Measurements from ENCODE around the gene SAMD4A. TPM values are rescaled to one million over a fixed set of nuclear protein-coding genes. Genes with fewer than 3 reads are reported as not detected.
A peak's percentile ranks its signal among the peaks of the same experiment; 100 is the strongest.

SAMD4A gene
- polyA plus RNA-seq, 3 donors = 3.2 to 8.6 (median 4.2) TPM

DNA sequence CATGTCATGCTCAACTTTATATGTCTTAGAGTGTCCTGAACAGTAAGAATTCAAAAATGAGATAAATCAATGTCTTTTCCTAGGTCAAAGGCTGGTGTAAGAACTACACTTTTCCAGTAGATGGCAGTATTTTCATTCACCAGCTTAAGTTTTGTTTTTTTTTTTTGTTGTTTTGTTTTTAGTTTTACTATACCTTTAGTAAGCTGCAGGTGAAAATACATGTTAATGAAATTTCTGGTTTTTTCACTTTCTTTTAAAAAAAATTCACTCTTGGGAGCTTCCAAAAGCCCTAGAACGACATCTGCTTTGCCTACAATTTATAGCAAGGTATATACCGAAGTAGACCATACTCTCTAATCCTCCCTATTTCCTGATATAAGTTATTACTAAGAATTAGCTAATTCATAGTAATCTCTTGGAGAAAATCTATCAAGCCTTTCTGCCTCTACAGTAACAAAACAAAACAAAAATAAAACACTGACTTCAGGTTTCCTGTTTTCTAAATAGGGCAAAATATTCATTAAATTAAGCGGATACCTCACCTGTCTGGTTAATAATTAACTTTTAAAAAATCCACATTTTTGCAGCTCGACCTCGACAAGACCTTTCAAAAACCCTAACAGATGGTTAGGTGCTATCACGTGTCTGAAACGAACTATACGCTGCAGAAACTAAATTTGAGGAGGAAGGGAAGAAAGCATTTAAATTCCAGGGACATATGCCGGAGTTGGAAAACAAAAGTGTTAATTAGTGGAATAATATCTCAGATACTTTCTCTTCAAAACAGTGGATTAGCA is 2.7 kb upstream of the SAMD4A start:
- no peak overlapping the region for H2AFZ ChIP-seq (ENCODE audit: insufficient read depth, low read depth, low read length, poor library complexity, severe bottlenecking)
- peaks cover 0 to 6% of the 10 kb centered on the region in 2 donors for H3K9me3 ChIP-seq (replicated peaks in 1 of 2; ENCODE audit: control insufficient read depth in 1 of 2, insufficient read depth in 1 of 2, low read length in 2 of 2)
- WGBS (ENCODE audit: insufficient coverage) = no CpG with 5 or more reads among the region's 9 CpGs
- H3K27ac ChIP-seq (ENCODE audit: low read depth in 1 of 2, low read length in 2 of 2) = no peak overlapping the region
- H3K9me3 Mint-ChIP-seq = peaks cover 0 to 10% (median 2%) of the 10 kb centered on the region in 7 donors
- peak; percentile 94 for TF ChIP-seq CTCF (IDR thresholded peaks at IDR 0.05)
- no peaks in the 10 kb centered on the region for H4K20me1 ChIP-seq (ENCODE audit: insufficient read depth, low read length)
- peaks cover 37 to 54% (median 48%) of the 10 kb centered on the region in 3 donors for H3K27me3 Mint-ChIP-seq (ENCODE audit: low read depth in 3 of 3)
- H3K4me2 ChIP-seq (replicated peaks; ENCODE audit: extremely low read depth, low read length, poor library complexity, severe bottlenecking) = peak overlapping the region; percentile 99
- H3K27ac Mint-ChIP-seq = no peak overlapping the region
- H3K9ac ChIP-seq (ENCODE audit: insufficient read depth, low read length, poor library complexity, severe bottlenecking) = no peak overlapping the region
- intact Hi-C loops (cut with micrococcal nuclease) = loop anchor here (2.0 to 5.0 kb wide), 3 partner anchors 209 to 243 kb away; no protein-coding TSS in a partner anchor
- H3K4me1 Mint-ChIP-seq = peaks cover 25% of the 10 kb centered on the region
- H3K36me3 Mint-ChIP-seq = peaks cover 2 to 10% of the 10 kb centered on the region in 2 donors
- peak in 2 of 3 donors; percentile 45 to 50 for DNase-seq
- H3K79me2 ChIP-seq (ENCODE audit: insufficient read depth, low read length) = no peaks in the 10 kb centered on the region
- peak overlapping the region; percentile 88 to 92 for H3K4me3 Mint-ChIP-seq
- peak overlapping the region in 1 of 3 experiments; percentile 84 for H3K4me3 ChIP-seq (replicated peaks in 1 of 3; ENCODE audit: low read depth in 2 of 3, low read length in 3 of 3)
- peaks cover 37 to 46% of the 10 kb centered on the region in 2 donors for H3K4me1 ChIP-seq (ENCODE audit: control insufficient read depth in 1 of 2, insufficient read depth in 2 of 2, low read length in 2 of 2)
- peaks cover 23 to 50% of the 10 kb centered on the region in 2 donors for H3K27me3 ChIP-seq (ENCODE audit: control insufficient read depth in 2 of 2, insufficient read depth in 2 of 2, low read length in 2 of 2)
- H3K36me3 ChIP-seq (replicated peaks in 1 of 2; ENCODE audit: control insufficient read depth in 1 of 2, insufficient read depth in 2 of 2, low read length in 2 of 2) = no peaks in the 10 kb centered on the region

- Histone ChIP-seq H3K9me3 (replicated peaks in 1 of 2; ENCODE audit: control insufficient read depth in 1 of 2, insufficient read depth in 1 of 2, low read length in 2 of 2) (peaks cover 0 to 6% of the 10 kb centered on the region in 2 donors), H3K9ac (ENCODE audit: insufficient read depth, low read length, poor library complexity, severe bottlenecking) (peak overlapping the region; percentile 63), H3K27ac (ENCODE audit: low read depth in 1 of 2, low read length in 2 of 2) (peak overlapping the region in 1 of 2 donors; percentile 12), H4K20me1 (ENCODE audit: insufficient read depth, low read length) (no peaks in the 10 kb centered on the region), H3K36me3 (replicated peaks in 1 of 2; ENCODE audit: control insufficient read depth in 1 of 2, insufficient read depth in 2 of 2, low read length in 2 of 2) (no peaks in the 10 kb centered on the region), H3K4me1 (ENCODE audit: control insufficient read depth in 1 of 2, insufficient read depth in 2 of 2, low read length in 2 of 2) (peaks cover 41 to 49% of the 10 kb centered on the region in 2 donors), H3K79me2 (ENCODE audit: insufficient read depth, low read length) (no peaks in the 10 kb centered on the region), H3K4me3 (replicated peaks in 1 of 3; ENCODE audit: low read depth in 2 of 3, low read length in 3 of 3) (peak overlapping the region; percentile 59 to 84 (median 69)), H3K4me2 (replicated peaks; ENCODE audit: extremely low read depth, low read length, poor library complexity, severe bottlenecking) (peak overlapping the region; percentile 99), H3K27me3 (ENCODE audit: control insufficient read depth in 2 of 2, insufficient read depth in 2 of 2, low read length in 2 of 2) (peaks cover 31 to 58% of the 10 kb centered on the region in 2 donors), H2AFZ (ENCODE audit: insufficient read depth, low read depth, low read length, poor library complexity, severe bottlenecking) (peak overlapping the region; percentile 98)
- H3K36me3 Mint-ChIP-seq = peaks cover 2 to 10% of the 10 kb centered on the region in 2 donors
- no peak for TF ChIP-seq CTCF (IDR thresholded peaks at IDR 0.05)
- peaks cover 28% of the 10 kb centered on the region for H3K4me1 Mint-ChIP-seq
- H3K27ac Mint-ChIP-seq = peak overlapping the region in 3 of 7 donors; percentile 30 to 70 (median 40)
- peak in 2 of 3 donors; percentile 18 to 28 for DNase-seq
- H3K4me3 Mint-ChIP-seq = peak overlapping the region; percentile 88 to 92
- H3K27me3 Mint-ChIP-seq (ENCODE audit: low read depth in 3 of 3) = peaks cover 44 to 58% (median 55%) of the 10 kb centered on the region in 3 donors
- WGBS (ENCODE audit: insufficient coverage) = under 1% methylated on average over 64 of the region's 69 CpGs
- H3K9me3 Mint-ChIP-seq = peaks cover 0 to 12% (median 2%) of the 10 kb centered on the region in 7 donors
- intact Hi-C loops (cut with micrococcal nuclease) = loop anchor here (2.0 to 5.0 kb wide), 3 partner anchors 208 to 242 kb away; no protein-coding TSS in a partner anchor
Measured at GRCh38 chr14:54564868-54565784, 1.8 kb upstream of the SAMD4A start.
